GM18520 (cell line): Measurements from ENCODE around the gene C5orf22.
"Not testable (repeated sequence)": the region's sequence is repeated elsewhere in the genome, so short reads cannot be mapped to it uniquely, and the experiment has no call there.

Source experiments
- ATAC-seq: cut with Tn5 transposase; IDR thresholded peaks from one replicate; pipeline ENCODE4 v1.9.1; 2021; ENCODE audit not compliant: unreplicated experiment

C5orf22 gene

GRCh38 chr5:31602305-31602704 lies 70.2 kb downstream of the C5orf22 start:
- not testable (repeated sequence) for ATAC-seq

DNA sequence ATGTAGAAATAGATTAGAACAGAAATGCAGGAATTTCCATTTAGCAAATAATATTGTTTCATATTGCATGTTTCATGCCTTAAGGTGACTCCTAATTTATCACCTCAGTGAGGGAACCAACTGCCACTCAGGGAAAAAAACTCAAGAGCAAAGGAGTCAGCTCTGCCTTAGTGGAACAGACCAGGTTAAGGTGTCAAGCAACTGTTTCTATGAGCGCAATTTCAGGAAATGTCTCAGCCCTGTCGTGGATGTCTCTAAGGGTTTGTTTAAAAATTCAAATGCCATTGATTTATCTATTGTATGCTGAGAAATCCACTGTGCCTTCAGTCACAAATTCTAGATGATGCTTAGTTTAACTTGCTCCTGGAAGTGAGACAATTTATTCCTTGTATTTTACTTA lies 72.1 kb downstream of the C5orf22 start:
- no peak for ATAC-seq

DNA sequence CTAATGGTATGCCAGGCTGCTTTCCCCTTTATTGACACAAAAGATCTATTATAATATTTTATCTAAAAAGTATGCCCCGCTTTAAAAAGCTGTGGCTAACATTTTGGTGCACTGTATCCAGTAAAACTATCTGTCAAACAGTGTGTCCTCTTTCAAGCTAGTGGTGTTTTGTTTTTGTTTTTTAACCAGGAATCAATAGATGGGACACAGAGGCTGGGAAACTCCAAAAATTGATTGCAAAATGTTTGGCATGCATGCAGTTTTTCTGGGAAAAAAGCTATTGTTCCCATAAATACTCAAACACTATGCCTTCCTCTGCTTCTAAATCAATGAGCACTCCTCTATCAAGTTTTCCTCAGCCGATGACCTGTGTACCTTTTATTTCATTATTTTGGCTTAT lies 72.5 kb downstream of the C5orf22 start:
- no peak for ATAC-seq
